Measurements from ENCODE around the gene DEFB124. TPM values are rescaled to one million over a fixed set of nuclear protein-coding genes. Genes with fewer than 3 reads are reported as not detected.

Gene DEFB124
- total RNA-seq, 1 experiment from 2014 or later = not detected

Other genes starting within 250 kb of the DEFB124 start
- gene DEFB115, start 217.5 kb downstream of the DEFB124 start, total RNA-seq (2014; rRNA removed) = not detected in 2 replicates
- gene DEFB116, start 166.5 kb downstream of the DEFB124 start, total RNA-seq (2014; rRNA removed) = not detected in 2 replicates
- not detected in 2 replicates for gene DEFB118, start 106.5 kb downstream of the DEFB124 start, total RNA-seq (2014; rRNA removed)
- not detected in 2 replicates for gene DEFB119, start 84.5 kb downstream of the DEFB124 start, total RNA-seq (2014; rRNA removed)
- not detected in 2 replicates for gene DEFB121, start 68.9 kb downstream of the DEFB124 start, total RNA-seq (2014; rRNA removed)
- gene DEFB123, start 34.5 kb downstream of the DEFB124 start, total RNA-seq (2014; rRNA removed) = not detected in 2 replicates
- gene REM1, start 161 bp upstream of the DEFB124 start, total RNA-seq (2014; rRNA removed) = not detected in 2 replicates
- gene HM13, start 39.3 kb upstream of the DEFB124 start, total RNA-seq (2014; rRNA removed) = 99.5 and 125 TPM in 2 replicates
- 774 and 872 TPM in 2 replicates for gene ID1, start 130.2 kb upstream of the DEFB124 start, total RNA-seq (2014; rRNA removed)
- not detected in 2 replicates for gene COX4I2, start 162.8 kb upstream of the DEFB124 start, total RNA-seq (2014; rRNA removed)
- gene BCL2L1, start 247.7 kb upstream of the DEFB124 start, total RNA-seq (2014; rRNA removed) = 260 and 277 TPM in 2 replicates

Data from PC-3 (cell line).